ENCODE measurements around the gene C1QTNF6. TPM values are rescaled to one million over a fixed set of nuclear protein-coding genes. Genes with fewer than 3 reads are reported as not detected.

C1QTNF6 gene
- total RNA-seq, 1 donor from 2014 or later: 6.0 TPM

DNA sequence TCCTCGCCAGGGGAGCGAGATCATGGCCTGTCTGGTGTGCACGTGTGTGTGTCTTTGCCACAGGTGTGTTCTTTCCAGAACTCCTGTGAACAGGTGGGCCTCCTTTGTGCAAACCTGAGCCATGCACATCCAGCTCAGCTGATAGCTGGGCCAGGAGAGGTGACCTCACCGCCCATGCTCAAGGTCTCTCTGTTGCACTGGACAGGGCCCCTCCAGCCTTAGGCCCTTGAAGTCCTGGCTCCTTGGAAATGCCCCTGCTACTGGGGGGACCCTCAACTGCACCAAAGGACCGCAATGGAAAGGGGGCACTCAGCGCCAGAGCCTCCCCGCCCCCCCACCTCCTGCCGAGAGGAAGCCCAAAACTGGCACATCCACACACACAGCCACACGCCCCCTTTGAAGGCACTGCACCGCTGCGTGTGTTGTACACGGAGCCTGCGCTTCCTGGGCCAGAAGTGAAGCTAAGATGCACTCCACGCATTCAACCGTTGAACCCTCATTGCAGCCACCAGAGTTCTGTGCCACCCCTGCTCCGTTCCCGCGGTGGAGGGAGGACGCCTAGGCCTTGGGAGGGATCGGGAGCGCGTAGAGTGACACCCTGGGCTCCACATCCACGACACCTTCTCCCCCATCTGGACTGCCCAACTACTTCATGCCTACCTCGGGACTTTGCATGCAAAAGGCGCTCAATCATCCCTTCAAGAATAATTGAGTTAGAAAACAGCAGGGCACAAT, 21.9 kb downstream of the C1QTNF6 start:
- DNase-seq (ENCODE audit: low read depth): no peak
- Mint-ChIP-seq H3K27ac (ENCODE audit: unreplicated experiment) (no peak overlapping the region), H3K9me3 (ENCODE audit: unreplicated experiment) (peaks cover 5% of the 10 kb centered on the region), H3K27me3 (ENCODE audit: low read depth, unreplicated experiment) (peaks cover 45% of the 10 kb centered on the region), H3K36me3 (ENCODE audit: low read depth, unreplicated experiment) (no peaks in the 10 kb centered on the region), H3K4me3 (ENCODE audit: unreplicated experiment) (no peak overlapping the region), H3K4me1 (ENCODE audit: low read depth, unreplicated experiment) (peaks cover 2% of the 10 kb centered on the region)
- Histone ChIP-seq H3K79me2 (ENCODE audit: insufficient read depth, low read length) (no peaks in the 10 kb centered on the region), H3K4me2 (ENCODE audit: low read length) (no peak overlapping the region), H3K27ac (ENCODE audit: low read depth, low read length) (no peak overlapping the region), H3K4me1 (ENCODE audit: insufficient read depth, low read length) (no peaks in the 10 kb centered on the region), H3K9ac (ENCODE audit: low read length) (no peak overlapping the region), H3K27me3 (ENCODE audit: insufficient read depth, low read length) (no peaks in the 10 kb centered on the region), H3K36me3 (ENCODE audit: insufficient read depth, low read length) (no peaks in the 10 kb centered on the region), H4K20me1 (ENCODE audit: insufficient read depth, low read length) (no peaks in the 10 kb centered on the region), H3K4me3 (ENCODE audit: insufficient read depth, low read depth, low read length) (no peak overlapping the region), H3K9me3 (ENCODE audit: insufficient read depth, low read depth, low read length) (peaks cover 3% of the 10 kb centered on the region), H2AFZ (ENCODE audit: low read depth, low read length) (no peak overlapping the region)
- FAIRE-seq: no peak
- TF ChIP-seq CTCF (IDR thresholded peaks at IDR 0.05; ENCODE audit: insufficient read depth, low read depth, low read length) (peak; percentile 83), EZH2 (IDR thresholded peaks at IDR 0.05; ENCODE audit: insufficient read depth, low read length) (no peak)

DNA sequence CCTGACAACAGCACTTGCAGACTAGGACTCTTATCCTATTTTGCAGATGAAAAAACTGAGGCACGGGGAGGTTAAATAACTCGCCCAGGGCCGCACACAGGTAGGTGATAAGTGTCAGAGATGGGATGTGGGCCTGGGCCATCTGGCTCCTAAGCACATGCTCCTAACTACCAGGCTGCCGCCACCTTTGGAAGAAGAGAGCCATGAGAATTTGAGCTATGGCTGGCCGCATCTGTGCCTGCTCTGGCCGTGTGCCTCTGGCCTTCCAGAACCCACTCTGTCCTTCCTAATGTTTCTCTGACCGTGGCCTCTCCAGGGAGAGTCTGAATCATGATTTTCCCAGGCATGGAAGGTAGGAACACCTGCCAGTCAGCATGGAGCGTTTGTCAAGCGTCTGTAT, 23.0 kb downstream of the C1QTNF6 start:
- Histone ChIP-seq H3K9me3 (ENCODE audit: insufficient read depth, low read depth, low read length) (peaks cover 3% of the 10 kb centered on the region), H4K20me1 (ENCODE audit: insufficient read depth, low read length) (no peaks in the 10 kb centered on the region), H3K4me1 (ENCODE audit: insufficient read depth, low read length) (no peaks in the 10 kb centered on the region), H3K27me3 (ENCODE audit: insufficient read depth, low read length) (no peaks in the 10 kb centered on the region), H3K27ac (ENCODE audit: low read depth, low read length) (no peak overlapping the region), H3K4me2 (ENCODE audit: low read length) (no peak overlapping the region), H3K9ac (ENCODE audit: low read length) (no peak overlapping the region), H3K79me2 (ENCODE audit: insufficient read depth, low read length) (no peaks in the 10 kb centered on the region), H3K4me3 (ENCODE audit: insufficient read depth, low read depth, low read length) (no peak overlapping the region), H3K36me3 (ENCODE audit: insufficient read depth, low read length) (no peaks in the 10 kb centered on the region), H2AFZ (ENCODE audit: low read depth, low read length) (no peak overlapping the region)
- Mint-ChIP-seq H3K4me1 (ENCODE audit: low read depth, unreplicated experiment) (peaks cover 2% of the 10 kb centered on the region), H3K27me3 (ENCODE audit: low read depth, unreplicated experiment) (peaks cover 43% of the 10 kb centered on the region), H3K4me3 (ENCODE audit: unreplicated experiment) (no peak overlapping the region), H3K27ac (ENCODE audit: unreplicated experiment) (no peak overlapping the region), H3K36me3 (ENCODE audit: low read depth, unreplicated experiment) (no peaks in the 10 kb centered on the region), H3K9me3 (ENCODE audit: unreplicated experiment) (peaks cover 5% of the 10 kb centered on the region)
- DNase-seq (ENCODE audit: low read depth) (no peak), FAIRE-seq (no peak)
- TF ChIP-seq EZH2 (IDR thresholded peaks at IDR 0.05; ENCODE audit: insufficient read depth, low read length): no peak
- TF ChIP-seq CTCF (IDR thresholded peaks at IDR 0.05; ENCODE audit: insufficient read depth, low read depth, low read length): no peak

- H3K27me3 ChIP-seq (ENCODE audit: insufficient read depth, low read length): peaks cover 4% of the 10 kb centered on the region
- Mint-ChIP-seq H3K36me3 (ENCODE audit: low read depth, unreplicated experiment) (no peaks in the 10 kb centered on the region), H3K4me1 (ENCODE audit: low read depth, unreplicated experiment) (peaks cover 2% of the 10 kb centered on the region), H3K9me3 (ENCODE audit: unreplicated experiment) (peaks cover 5% of the 10 kb centered on the region), H3K27me3 (ENCODE audit: low read depth, unreplicated experiment) (peaks cover 46% of the 10 kb centered on the region), H3K27ac (ENCODE audit: unreplicated experiment) (no peak overlapping the region), H3K4me3 (ENCODE audit: unreplicated experiment) (no peak overlapping the region)
- no peak overlapping the region for H2AFZ ChIP-seq (ENCODE audit: low read depth, low read length)
- DNase-seq (ENCODE audit: low read depth) (no peak), FAIRE-seq (no peak)
- no peaks in the 10 kb centered on the region for H3K36me3 ChIP-seq (ENCODE audit: insufficient read depth, low read length)
- no peak for TF ChIP-seq EZH2 (IDR thresholded peaks at IDR 0.05; ENCODE audit: insufficient read depth, low read length)
- H3K9me3 ChIP-seq (ENCODE audit: insufficient read depth, low read depth, low read length): peaks cover 3% of the 10 kb centered on the region
- no peak overlapping the region for H3K27ac ChIP-seq (ENCODE audit: low read depth, low read length)
- no peaks in the 10 kb centered on the region for H3K4me1 ChIP-seq (ENCODE audit: insufficient read depth, low read length)
- H4K20me1 ChIP-seq (ENCODE audit: insufficient read depth, low read length): no peaks in the 10 kb centered on the region
- H3K4me3 ChIP-seq (ENCODE audit: insufficient read depth, low read depth, low read length): no peak overlapping the region
- H3K9ac ChIP-seq (ENCODE audit: low read length): no peak overlapping the region
- H3K4me2 ChIP-seq (ENCODE audit: low read length): no peak overlapping the region
- H3K79me2 ChIP-seq (ENCODE audit: insufficient read depth, low read length): no peaks in the 10 kb centered on the region
Observed at GRCh38 chr22:37164505-37164887, 23.6 kb downstream of the C1QTNF6 start.

All from astrocyte (in vitro differentiated cells and primary cell).